ENCODE measurements around the gene MAST4.

Gene MAST4

GRCh38 chr5:67028371-67028770 lies 432.2 kb downstream of the MAST4 start:
- Histone ChIP-seq H3K36me3 (replicated peaks; ENCODE audit: low read depth, low read length) (no peaks in the 10 kb centered on the region), H3K79me2 (ENCODE audit: low read length) (no peaks in the 10 kb centered on the region), H3K9me3 (ENCODE audit: insufficient read depth, low read length) (no peaks in the 10 kb centered on the region), H3K4me2 (ENCODE audit: low read length) (no peak overlapping the region), H3K27me3 (ENCODE audit: low read depth, low read length) (no peaks in the 10 kb centered on the region), H3K4me1 (ENCODE audit: low read length) (peaks cover 4% of the 10 kb centered on the region; the same call in 1 of the 2 replicates), H3K4me3 (ENCODE audit: low read length) (no peak overlapping the region), H4K20me1 (ENCODE audit: insufficient read depth, low read length) (no peaks in the 10 kb centered on the region), H3K9ac (ENCODE audit: low read length) (no peak overlapping the region), H3K27ac (ENCODE audit: low read length) (no peak overlapping the region), H2AFZ (ENCODE audit: low read depth, low read length) (no peak overlapping the region)
- no peak for TF ChIP-seq CTCF (IDR thresholded peaks at IDR 0.05; ENCODE audit: low read depth, low read length)
- no peak for TF ChIP-seq EZH2phosphoT487 (IDR thresholded peaks at IDR 0.05; ENCODE audit: low read depth)

GRCh38 chr5:67028941-67029340 lies 432.7 kb downstream of the MAST4 start:
- H3K4me3 ChIP-seq (ENCODE audit: low read length): no peak overlapping the region
- no peaks in the 10 kb centered on the region for H3K27me3 ChIP-seq (ENCODE audit: low read depth, low read length)
- H3K79me2 ChIP-seq (ENCODE audit: low read length): no peaks in the 10 kb centered on the region
- H3K4me1 ChIP-seq (ENCODE audit: low read length): peaks cover 8% of the 10 kb centered on the region; the same call in 1 of the 2 replicates
- H3K9ac ChIP-seq (ENCODE audit: low read length): no peak overlapping the region
- H2AFZ ChIP-seq (ENCODE audit: low read depth, low read length): no peak overlapping the region
- H3K4me2 ChIP-seq (ENCODE audit: low read length): no peak overlapping the region
- no peaks in the 10 kb centered on the region for H4K20me1 ChIP-seq (ENCODE audit: insufficient read depth, low read length)
- no peaks in the 10 kb centered on the region for H3K9me3 ChIP-seq (ENCODE audit: insufficient read depth, low read length)
- H3K27ac ChIP-seq (ENCODE audit: low read length): no peak overlapping the region
- TF ChIP-seq CTCF (IDR thresholded peaks at IDR 0.05; ENCODE audit: low read depth, low read length): no peak
- no peak for TF ChIP-seq EZH2phosphoT487 (IDR thresholded peaks at IDR 0.05; ENCODE audit: low read depth)
- no peaks in the 10 kb centered on the region for H3K36me3 ChIP-seq (replicated peaks; ENCODE audit: low read depth, low read length)

- peaks cover 8% of the 10 kb centered on the region; the same call in 1 of the 2 replicates for H3K4me1 ChIP-seq (ENCODE audit: low read length)
- TF ChIP-seq EZH2phosphoT487 (IDR thresholded peaks at IDR 0.05; ENCODE audit: low read depth) (no peak), CTCF (IDR thresholded peaks at IDR 0.05; ENCODE audit: low read depth, low read length) (no peak)
- H3K4me3 ChIP-seq (ENCODE audit: low read length): no peak overlapping the region
- no peak overlapping the region for H3K27ac ChIP-seq (ENCODE audit: low read length)
- H4K20me1 ChIP-seq (ENCODE audit: insufficient read depth, low read length): no peaks in the 10 kb centered on the region
- H3K9me3 ChIP-seq (ENCODE audit: insufficient read depth, low read length): no peaks in the 10 kb centered on the region
- no peak overlapping the region for H3K4me2 ChIP-seq (ENCODE audit: low read length)
- H3K79me2 ChIP-seq (ENCODE audit: low read length): no peaks in the 10 kb centered on the region
- H3K27me3 ChIP-seq (ENCODE audit: low read depth, low read length): no peaks in the 10 kb centered on the region
- no peaks in the 10 kb centered on the region for H3K36me3 ChIP-seq (replicated peaks; ENCODE audit: low read depth, low read length)
- no peak overlapping the region for H2AFZ ChIP-seq (ENCODE audit: low read depth, low read length)
- no peak overlapping the region for H3K9ac ChIP-seq (ENCODE audit: low read length)
Measured at GRCh38 chr5:67029481-67029880, 433.3 kb downstream of the MAST4 start.

GRCh38 chr5:67030289-67031056 lies 434.3 kb downstream of the MAST4 start:
- TF ChIP-seq EZH2phosphoT487 (IDR thresholded peaks at IDR 0.05; ENCODE audit: low read depth) (no peak), CTCF (IDR thresholded peaks at IDR 0.05; ENCODE audit: low read depth, low read length) (no peak)
- Histone ChIP-seq H3K4me3 (ENCODE audit: low read length) (no peak overlapping the region), H3K9me3 (ENCODE audit: insufficient read depth, low read length) (no peaks in the 10 kb centered on the region), H3K27me3 (ENCODE audit: low read depth, low read length) (no peaks in the 10 kb centered on the region), H4K20me1 (ENCODE audit: insufficient read depth, low read length) (no peaks in the 10 kb centered on the region), H3K4me2 (ENCODE audit: low read length) (no peak overlapping the region), H3K4me1 (ENCODE audit: low read length) (peaks cover 8% of the 10 kb centered on the region; the same call in 1 of the 2 replicates), H3K27ac (ENCODE audit: low read length) (no peak overlapping the region), H3K9ac (ENCODE audit: low read length) (no peak overlapping the region), H2AFZ (ENCODE audit: low read depth, low read length) (no peak overlapping the region), H3K79me2 (ENCODE audit: low read length) (no peaks in the 10 kb centered on the region), H3K36me3 (replicated peaks; ENCODE audit: low read depth, low read length) (no peaks in the 10 kb centered on the region)

All from OCI-LY3 (cell line).